Stimulated activated CD4-positive, alpha-beta T cell treated with anti-CD3 and anti-CD28 coated beads, Interleukin-2, amount 100 ng/mL, for 24 hours (primary cell): ENCODE measurements around the gene TMOD4.

ENCODE experiments used
- DNase-seq, 2 donors: peaks; one replicate each; pipeline ENCODE4 v3.0.0-alpha.2; 2020

TMOD4 gene

GRCh38 chr1:151175041-151175741 lies 590 bp downstream of the TMOD4 start:
- no peak for DNase-seq

- no peak for DNase-seq
These were observed 4.6 kb downstream of the TMOD4 start for GRCh38 chr1:151171190-151171589.

- DNase-seq = no peak
These were observed 8.7 kb downstream of the TMOD4 start for GRCh38 chr1:151167116-151167515.

GRCh38 chr1:151166505-151166956 lies 9.2 kb downstream of the TMOD4 start:
- DNase-seq = no peak

GRCh38 chr1:151165738-151166504 lies 9.9 kb downstream of the TMOD4 start, which contains the start of the genes LYSMD1 and SCNM1:
Gene LYSMD1 (minus strand): TSS chr1:151165902. CDS start chr1:151165258, 644 bp downstream.
Gene SCNM1 (plus strand): TSS chr1:151166144. CDS start chr1:151166153, 9 bp downstream.
- peak; percentile 94 to 96 for DNase-seq

- peak in 1 of 2 donors; percentile 24 for DNase-seq
These were observed 10.5 kb downstream of the TMOD4 start for GRCh38 chr1:151165281-151165737.

- no peak for DNase-seq
These were observed 11.0 kb downstream of the TMOD4 start for GRCh38 chr1:151164732-151165280.

GRCh38 chr1:151159373-151159772 lies 16.4 kb downstream of the TMOD4 start:
- DNase-seq = no peak

GRCh38 chr1:151158751-151159251 lies 17.0 kb downstream of the TMOD4 start:
- peak in 1 of 2 donors; percentile 20 for DNase-seq

GRCh38 chr1:151158326-151158725 lies 17.5 kb downstream of the TMOD4 start:
- peak; percentile 63 to 67 for DNase-seq

- DNase-seq = peak; percentile 64 to 69
These were observed 18.7 kb downstream of the TMOD4 start for GRCh38 chr1:151157067-151157531.

- DNase-seq = peak; percentile 83 to 87
These were observed 19.3 kb downstream of the TMOD4 start, which contains the start of gene TNFAIP8L2 for GRCh38 chr1:151156515-151156819. Gene TNFAIP8L2 (plus strand): TSS chr1:151156649. CDS start chr1:151158698, 2,049 bp downstream.

GRCh38 chr1:151147665-151148064 lies 28.1 kb downstream of the TMOD4 start:
- no peak for DNase-seq

- no peak for DNase-seq
These were observed 28.7 kb downstream of the TMOD4 start for GRCh38 chr1:151147132-151147503.

GRCh38 chr1:151146412-151147131 lies 29.2 kb downstream of the TMOD4 start, which contains the start of gene SEMA6C:
Gene SEMA6C (minus strand): TSS chr1:151146631. CDS start chr1:151142621, 4,010 bp downstream.
- DNase-seq = peak; percentile 90 to 92

GRCh38 chr1:151146072-151146411 lies 29.7 kb downstream of the TMOD4 start:
- DNase-seq = no peak

- DNase-seq = peak; percentile 36 to 37
These were observed 30.3 kb downstream of the TMOD4 start for GRCh38 chr1:151145304-151146071.

- DNase-seq = no peak
These were observed 31.1 kb downstream of the TMOD4 start for GRCh38 chr1:151144474-151145303.

GRCh38 chr1:151143986-151144385 lies 31.8 kb downstream of the TMOD4 start:
- DNase-seq = no peak

GRCh38 chr1:151143057-151143435 lies 32.7 kb downstream of the TMOD4 start:
- no peak for DNase-seq
